Mucosa of descending colon (tissue), 3 donors: ENCODE results near the gene MACO1. TPM values are rescaled to one million over a fixed set of nuclear protein-coding genes. Genes with fewer than 3 reads are reported as not detected.
"Not testable (repeated sequence)": the region's sequence is repeated elsewhere in the genome, so short reads cannot be mapped to it uniquely, and the experiment has no call there.

ENCODE experiments used
- ATAC-seq: fragments of 200-7000 bp; cut with Tn5 transposase; one replicate; pipeline ENCODE4 v1.9.1; 2020; ENCODE audit warnings: mild to moderate bottlenecking, moderate library complexity
- DNase-seq, 3 donors: peaks; one replicate each; pipeline ENCODE4 v3.0.0-alpha.2; 2020
- H3K36me3 ChIP-seq: fragments of 200-600 bp; one replicate; pipeline ENCODE4 v1.8.0; 2021; ENCODE audit warnings: low read depth, mild to moderate bottlenecking
- H3K4me1 ChIP-seq: fragments of 200-600 bp; one replicate; pipeline ENCODE4 v1.8.0; 2021; ENCODE audit warnings: low read depth, mild to moderate bottlenecking
- H3K4me3 ChIP-seq: fragments of 200-600 bp; one replicate; pipeline ENCODE4 v1.8.0; 2021; ENCODE audit warnings: mild to moderate bottlenecking
- H3K9me3 ChIP-seq: fragments of 200-600 bp; one replicate; pipeline ENCODE4 v1.8.0; 2021; ENCODE audit warnings: mild to moderate bottlenecking
- intact Hi-C, 2 donors: fragments of 100-400 bp; cut with DNase I in 1 of 2; cut with micrococcal nuclease in 1 of 2; formaldehyde crosslinking; loops; one replicate each; pipeline versions ENCODE4 v1.11.0 to v1.11.1; 2022; cut with DNase I, micrococcal nuclease
- total RNA-seq, 3 donors: library from RNA; stranded (reverse); fragmentation: NEBNext Ultra II Directional in 2 of 3; extraction: Animal tissue kit (Norgen Biotek cat#: 25700) in 2 of 3; gene quantifications; one replicate each; pipeline versions ENCODE4 v1.2.1 to v1.2.4, GENCODE V29; 2021 to 2023
- TF ChIP-seq, protein P1 (sequence below): fragments of 200-600 bp; IDR thresholded peaks from one replicate; pipeline ENCODE4 v1.8.0; 2022; ENCODE audit warnings: antibody characterized with exemption, mild to moderate bottlenecking
- donor health status: DM: no; HTN: no; CAD: no; lungs with moderate emphysema.
- donor health status: DM: no; HTN: no; CAD: no.
- donor health status: DM: no; HTN: yes; CAD: no.

Gene MACO1
- total RNA-seq, 3 donors from 2014 or later = 21.8 to 23.5 (median 22.5) TPM

DNA sequence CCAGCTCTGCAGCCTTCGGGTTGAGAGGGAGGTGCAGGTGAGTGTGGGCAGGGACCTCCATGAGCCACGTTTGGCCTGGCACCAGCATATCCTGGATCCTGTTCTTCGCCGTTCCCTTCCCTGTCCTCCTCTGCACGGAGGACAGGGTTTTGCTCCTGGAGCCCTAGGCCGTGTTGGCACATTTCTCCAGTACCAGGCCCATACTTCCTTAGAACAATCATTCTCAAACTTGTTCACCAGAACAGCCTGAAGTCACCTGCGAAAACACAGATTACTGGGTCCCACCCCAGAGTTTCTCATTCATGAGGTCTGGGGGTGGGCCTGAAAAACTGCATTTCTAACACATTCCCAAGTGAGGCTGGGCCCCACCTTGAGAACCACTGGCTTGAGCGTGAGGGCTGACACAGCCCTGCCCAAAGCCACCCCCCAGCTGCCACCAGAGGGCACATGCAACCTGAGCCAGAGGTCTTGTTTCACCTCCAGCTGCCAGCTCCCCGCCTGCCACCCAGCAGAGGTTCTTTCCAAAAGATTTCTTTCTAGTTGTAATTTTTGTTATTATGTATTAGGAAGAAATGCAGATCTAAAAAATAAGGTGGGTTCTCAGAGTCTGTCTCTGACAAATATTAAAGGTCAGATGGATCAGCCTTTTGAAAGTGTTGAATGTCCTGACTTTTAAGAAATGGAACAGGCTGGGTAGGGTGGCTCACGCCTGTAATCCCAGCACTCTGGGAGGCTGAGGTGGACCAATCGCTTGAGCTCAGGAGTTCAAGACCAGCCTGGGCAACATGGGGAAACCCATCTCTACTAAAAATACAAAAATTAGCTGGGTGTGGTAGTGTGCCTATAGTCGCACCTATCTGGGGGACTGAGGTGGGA lies 73.1 kb downstream of the MACO1 start:
- intact Hi-C loops = no loop called here
- H3K36me3 ChIP-seq = no peaks in the 10 kb centered on the region
- H3K4me3 ChIP-seq = no peak overlapping the region
- DNase-seq (peak; percentile 70 to 85 (median 82)), ATAC-seq (peak; percentile 73)
- no peaks in the 10 kb centered on the region for H3K9me3 ChIP-seq
- TF ChIP-seq, protein P1, sequence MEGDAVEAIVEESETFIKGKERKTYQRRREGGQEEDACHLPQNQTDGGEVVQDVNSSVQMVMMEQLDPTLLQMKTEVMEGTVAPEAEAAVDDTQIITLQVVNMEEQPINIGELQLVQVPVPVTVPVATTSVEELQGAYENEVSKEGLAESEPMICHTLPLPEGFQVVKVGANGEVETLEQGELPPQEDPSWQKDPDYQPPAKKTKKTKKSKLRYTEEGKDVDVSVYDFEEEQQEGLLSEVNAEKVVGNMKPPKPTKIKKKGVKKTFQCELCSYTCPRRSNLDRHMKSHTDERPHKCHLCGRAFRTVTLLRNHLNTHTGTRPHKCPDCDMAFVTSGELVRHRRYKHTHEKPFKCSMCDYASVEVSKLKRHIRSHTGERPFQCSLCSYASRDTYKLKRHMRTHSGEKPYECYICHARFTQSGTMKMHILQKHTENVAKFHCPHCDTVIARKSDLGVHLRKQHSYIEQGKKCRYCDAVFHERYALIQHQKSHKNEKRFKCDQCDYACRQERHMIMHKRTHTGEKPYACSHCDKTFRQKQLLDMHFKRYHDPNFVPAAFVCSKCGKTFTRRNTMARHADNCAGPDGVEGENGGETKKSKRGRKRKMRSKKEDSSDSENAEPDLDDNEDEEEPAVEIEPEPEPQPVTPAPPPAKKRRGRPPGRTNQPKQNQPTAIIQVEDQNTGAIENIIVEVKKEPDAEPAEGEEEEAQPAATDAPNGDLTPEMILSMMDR = peak; percentile 51
- peaks cover 8% of the 10 kb centered on the region for H3K4me1 ChIP-seq

DNA sequence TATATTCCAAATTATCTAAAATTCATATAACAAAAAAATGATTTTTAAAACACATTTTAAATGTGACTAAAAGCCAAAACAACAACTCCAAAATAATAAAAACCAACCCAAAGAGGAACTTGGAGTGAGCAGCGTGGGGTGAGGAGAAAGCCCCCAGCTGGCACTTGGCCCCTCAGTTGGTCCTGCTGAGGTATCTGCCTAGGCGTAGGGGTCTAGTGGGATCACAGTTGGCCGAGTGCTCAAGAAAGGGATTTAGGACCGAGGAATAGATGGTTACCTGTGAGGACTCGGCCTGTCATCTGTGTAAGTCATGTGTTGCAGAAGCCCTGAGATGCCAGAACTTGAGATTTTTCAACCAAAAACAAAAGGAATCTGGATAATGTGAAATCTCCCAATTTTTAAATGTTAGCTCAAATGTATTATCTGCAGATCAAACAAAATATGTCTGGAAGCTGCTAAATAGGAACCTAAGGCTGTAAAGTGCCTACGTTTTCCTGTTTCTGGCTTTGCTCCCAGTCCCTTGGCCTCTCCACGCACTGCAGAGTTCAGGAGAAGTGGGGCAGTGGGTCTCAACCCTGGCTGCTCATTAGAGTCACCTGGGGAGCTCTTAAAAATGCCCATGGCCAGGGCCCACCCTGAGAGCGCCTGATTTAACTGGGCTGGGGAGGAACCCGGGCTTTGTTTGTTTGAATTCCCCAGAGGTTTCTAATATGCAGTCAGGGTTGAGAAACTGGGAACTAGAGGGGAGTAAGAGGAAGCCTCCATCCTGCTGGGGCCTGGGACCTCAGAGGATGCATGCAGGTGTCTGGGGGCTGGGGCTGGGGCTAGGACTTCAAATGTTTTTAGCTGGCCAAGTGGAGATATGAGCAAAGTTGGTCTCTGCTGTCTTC lies 74.3 kb downstream of the MACO1 start:
- Histone ChIP-seq H3K9me3 (no peaks in the 10 kb centered on the region), H3K36me3 (no peaks in the 10 kb centered on the region), H3K4me1 (peaks cover 8% of the 10 kb centered on the region), H3K4me3 (no peak overlapping the region)
- TF ChIP-seq, protein P1 = no peak
- intact Hi-C loops = no loop called here
- ATAC-seq (no peak), DNase-seq (no peak)

DNA sequence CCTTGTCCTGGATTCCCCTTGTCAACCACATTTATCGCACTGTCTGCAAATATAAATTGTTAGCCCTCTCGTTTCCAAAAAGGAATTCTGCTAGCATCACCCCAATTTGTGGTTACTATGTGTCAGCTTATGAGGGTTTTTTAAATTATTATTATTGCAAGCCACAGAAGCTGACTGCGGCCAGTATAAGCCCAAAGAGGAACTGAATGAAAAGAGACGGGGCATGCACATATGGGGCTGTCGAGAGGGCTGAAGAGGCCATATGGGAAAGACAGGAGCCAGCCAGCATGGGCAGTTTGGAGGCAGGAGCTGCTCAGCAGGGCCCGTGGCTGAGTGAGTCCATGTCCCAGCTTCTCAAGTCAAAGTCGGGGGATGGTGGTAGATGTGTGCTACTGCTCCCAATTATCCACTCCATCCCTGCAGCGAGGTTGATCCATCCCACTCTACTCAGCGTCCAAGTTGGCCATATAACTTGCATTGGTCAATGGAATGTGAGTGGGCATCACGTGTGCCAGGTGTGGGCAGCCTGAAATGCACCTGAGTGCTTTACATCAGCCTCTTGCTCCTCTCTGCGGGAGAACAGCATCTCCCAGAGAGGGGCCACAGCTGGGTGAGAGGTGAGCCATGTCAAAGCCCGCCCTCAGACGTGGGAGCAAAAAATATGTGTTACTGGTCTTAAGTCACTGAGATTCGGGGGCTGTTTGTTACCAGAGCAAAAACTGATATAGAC lies 75.1 kb downstream of the MACO1 start:
- ATAC-seq (no peak), DNase-seq (no peak)
- no peaks in the 10 kb centered on the region for H3K36me3 ChIP-seq
- intact Hi-C loops = no loop called here
- H3K4me3 ChIP-seq = no peak overlapping the region
- peaks cover 8% of the 10 kb centered on the region for H3K4me1 ChIP-seq
- TF ChIP-seq, protein P1 = no peak
- H3K9me3 ChIP-seq = no peaks in the 10 kb centered on the region

DNA sequence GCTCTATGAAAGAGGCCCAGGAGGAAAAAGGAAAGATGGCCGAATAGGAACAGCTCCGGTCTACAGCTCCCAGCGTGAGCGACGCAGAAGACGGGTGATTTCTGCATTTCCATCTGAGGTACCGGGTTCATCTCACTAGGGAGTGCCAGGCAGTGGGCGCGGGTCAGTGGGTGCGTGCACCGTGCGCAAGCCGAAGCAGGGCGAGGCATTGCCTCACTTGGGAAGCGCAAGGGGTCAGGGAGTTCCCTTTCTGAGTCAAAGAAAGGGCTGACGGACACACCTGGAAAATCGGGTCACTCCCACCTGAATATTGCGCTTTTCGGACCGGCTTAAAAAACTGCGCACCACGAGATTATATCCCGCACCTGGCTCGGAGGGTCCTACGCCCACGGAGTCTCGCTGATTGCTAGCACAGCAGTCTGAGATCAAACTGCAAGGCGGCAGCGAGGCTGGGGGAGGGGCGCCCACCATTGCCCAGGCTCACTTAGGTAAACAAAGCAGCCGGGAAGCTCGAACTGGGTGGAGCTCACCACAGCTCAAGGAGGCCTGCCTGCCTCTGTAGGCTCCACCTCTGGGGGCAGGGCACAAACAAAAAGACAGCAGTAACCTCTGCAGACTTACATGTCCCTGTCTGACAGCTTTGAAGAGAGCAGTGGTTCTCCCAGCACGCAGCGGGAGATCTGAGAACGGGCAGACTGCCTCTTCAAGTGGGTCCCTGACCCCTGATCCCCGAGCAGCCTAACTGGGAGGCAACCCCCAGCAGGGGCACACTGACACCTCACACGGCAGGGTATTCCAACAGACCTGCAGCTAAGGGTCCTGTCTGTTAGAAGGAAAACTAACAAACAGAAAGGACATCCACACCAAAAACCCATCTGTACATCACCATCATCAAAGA lies 76.1 kb downstream of the MACO1 start:
- H3K4me3 ChIP-seq, H3K9me3 ChIP-seq, intact Hi-C loops, H3K36me3 ChIP-seq, H3K4me1 ChIP-seq, ATAC-seq: not testable (repeated sequence)
- peak; percentile 71 to 74 (median 73) for DNase-seq

DNA sequence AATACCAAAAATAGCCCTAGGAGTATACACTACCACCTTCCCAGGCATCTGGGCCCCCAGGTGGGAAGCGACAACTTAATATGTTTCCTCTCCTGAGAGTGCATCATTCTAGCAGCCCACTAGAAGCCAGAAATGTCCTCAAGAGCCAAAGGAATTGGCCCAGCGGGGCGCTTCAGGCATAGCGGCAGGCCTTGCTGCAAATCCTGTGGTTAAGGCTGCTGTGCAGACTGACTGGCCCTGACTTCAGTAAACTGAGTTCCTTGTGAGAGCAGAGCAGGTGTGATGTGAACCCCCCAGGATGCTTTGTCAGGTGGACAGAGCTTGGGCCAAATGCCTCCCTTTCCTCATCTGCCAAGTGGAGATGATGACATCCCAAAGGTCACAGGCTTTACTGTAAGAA lies 83.0 kb downstream of the MACO1 start:
- ATAC-seq (no peak), DNase-seq (no peak)
- H3K9me3 ChIP-seq = peaks cover 3% of the 10 kb centered on the region
- intact Hi-C loops = no loop called here
- TF ChIP-seq, protein P1 = no peak
- no peaks in the 10 kb centered on the region for H3K36me3 ChIP-seq
- no peak overlapping the region for H3K4me3 ChIP-seq
- no peaks in the 10 kb centered on the region for H3K4me1 ChIP-seq
